HG03565 (cell line): ENCODE data around the gene TNK2.
"Not testable (repeated sequence)": the region's sequence is repeated elsewhere in the genome, so short reads cannot be mapped to it uniquely, and the experiment has no call there.

Experiments used
- ATAC-seq: cut with Tn5 transposase; IDR thresholded peaks from one replicate; pipeline ENCODE4 v1.9.1; 2021; ENCODE audit warnings: mild to moderate bottlenecking, moderate library complexity; ENCODE audit not compliant: unreplicated experiment

The TNK2 gene

GRCh38 chr3:195824425-195825190, 83.7 kb downstream of the TNK2 start:
- ATAC-seq: not testable (repeated sequence)

GRCh38 chr3:195823999-195824398, 84.4 kb downstream of the TNK2 start:
- ATAC-seq: no peak

- no peak for ATAC-seq
Measured at GRCh38 chr3:195823280-195823679, 85.1 kb downstream of the TNK2 start.

GRCh38 chr3:195822131-195822696, 86.1 kb downstream of the TNK2 start:
- ATAC-seq: no peak

GRCh38 chr3:195821403-195822130, 86.8 kb downstream of the TNK2 start:
- no peak for ATAC-seq

GRCh38 chr3:195820901-195821300, 87.5 kb downstream of the TNK2 start:
- ATAC-seq: no peak

GRCh38 chr3:195820186-195820585, 88.2 kb downstream of the TNK2 start:
- no peak for ATAC-seq

GRCh38 chr3:195818301-195818700, 90.0 kb downstream of the TNK2 start:
- no peak for ATAC-seq

- no peak for ATAC-seq
Measured at GRCh38 chr3:195817578-195818135, 90.7 kb downstream of the TNK2 start.

- ATAC-seq: not testable (repeated sequence)
Measured at GRCh38 chr3:195816276-195816913, 92.0 kb downstream of the TNK2 start.

GRCh38 chr3:195815169-195815771, 93.1 kb downstream of the TNK2 start:
- no peak for ATAC-seq

- ATAC-seq: no peak
Measured at GRCh38 chr3:195813916-195814640, 94.3 kb downstream of the TNK2 start.
